ENCODE data around the gene CMSS1. TPM values are rescaled to one million over a fixed set of nuclear protein-coding genes. Genes with fewer than 3 reads are reported as not detected.
A peak's percentile ranks its signal among the peaks of the same experiment; 100 is the strongest.

Gene CMSS1
- total and polyA plus RNA-seq, 11 donors: 13.5 to 48.4 (median 34.8) TPM

- no peak overlapping the region for H3K4me3 ChIP-seq
- intact Hi-C loops (cut with DNase I): loop anchor here in 1 of 10 donors (5.0 kb wide), 1 partner anchor 87 kb away; no protein-coding TSS in a partner anchor
- H3K27me3 ChIP-seq: no peaks in the 10 kb centered on the region
- TF ChIP-seq CTCF (IDR thresholded peaks at IDR 0.05): no peak
- TF ChIP-seq POLR2A (IDR thresholded peaks at IDR 0.05): no peak
- ATAC-seq (no peak), DNase-seq (no peak)
- H3K9me3 ChIP-seq: no peaks in the 10 kb centered on the region
- H3K4me1 ChIP-seq: peaks cover 0 to 34% (median 11%) of the 10 kb centered on the region in 12 donors
- H3K36me3 ChIP-seq: no peaks in the 10 kb centered on the region
- 66 to 73% (median 69%) methylated on average over 2 of the region's 2 CpGs for WGBS, 4 donors
- H3K27ac ChIP-seq: no peak overlapping the region
Observed at GRCh38 chr3:100029689-100030088, 212.0 kb downstream of the CMSS1 start.

DNA sequence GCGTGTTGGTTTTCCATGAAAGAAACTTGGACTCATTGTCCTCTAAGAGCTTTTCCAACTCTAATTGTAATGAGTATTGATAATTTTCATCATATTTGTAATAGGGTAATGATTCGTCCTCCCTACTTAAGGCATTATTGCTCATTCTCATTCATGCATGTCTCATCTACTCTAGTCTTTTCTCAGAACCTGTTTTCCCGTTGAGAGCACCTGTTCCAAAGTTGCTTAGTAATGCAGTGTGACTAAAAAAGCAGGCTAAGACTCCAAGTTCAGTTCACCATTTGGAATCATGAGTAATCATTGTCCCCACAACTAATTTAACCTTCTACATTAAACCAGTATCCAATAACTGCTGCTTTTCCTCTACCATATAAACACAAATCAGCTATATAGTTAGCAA, 212.7 kb downstream of the CMSS1 start:
- Histone ChIP-seq H3K9me3 (no peaks in the 10 kb centered on the region), H3K4me1 (peaks cover 0 to 28% (median 10%) of the 10 kb centered on the region in 12 donors), H3K27me3 (no peaks in the 10 kb centered on the region), H3K27ac (no peak overlapping the region), H3K36me3 (no peaks in the 10 kb centered on the region), H3K4me3 (no peak overlapping the region)
- no peak for ATAC-seq
- no peak for TF ChIP-seq POLR2A (IDR thresholded peaks at IDR 0.05)
- no peak for TF ChIP-seq CTCF (IDR thresholded peaks at IDR 0.05)
- 88 to 94% (median 91%) methylated on average over 3 of the region's 3 CpGs for WGBS, 4 donors
- no peak for DNase-seq
- intact Hi-C loops (cut with DNase I): loop anchor here in 1 of 10 donors (5.0 kb wide), 1 partner anchor 88 kb away; no protein-coding TSS in a partner anchor

- H3K27me3 ChIP-seq: no peaks in the 10 kb centered on the region
- no peak overlapping the region for H3K4me3 ChIP-seq
- no peak for DNase-seq
- no peak for TF ChIP-seq CTCF (IDR thresholded peaks at IDR 0.05)
- TF ChIP-seq POLR2A (IDR thresholded peaks at IDR 0.05): no peak
- no peaks in the 10 kb centered on the region for H3K36me3 ChIP-seq
- intact Hi-C loops (cut with DNase I): loop anchor here in 1 of 10 donors (5.0 kb wide), 1 partner anchor 89 kb away; no protein-coding TSS in a partner anchor
- H3K27ac ChIP-seq: no peak overlapping the region
- WGBS, 4 donors: 79 to 91% (median 89%) methylated on average over 1 of the region's 1 CpG
- no peak for ATAC-seq
- peaks cover 0 to 27% (median 10%) of the 10 kb centered on the region in 12 donors for H3K4me1 ChIP-seq
- no peaks in the 10 kb centered on the region for H3K9me3 ChIP-seq
Observed at GRCh38 chr3:100030914-100031425, 213.3 kb downstream of the CMSS1 start.

DNA sequence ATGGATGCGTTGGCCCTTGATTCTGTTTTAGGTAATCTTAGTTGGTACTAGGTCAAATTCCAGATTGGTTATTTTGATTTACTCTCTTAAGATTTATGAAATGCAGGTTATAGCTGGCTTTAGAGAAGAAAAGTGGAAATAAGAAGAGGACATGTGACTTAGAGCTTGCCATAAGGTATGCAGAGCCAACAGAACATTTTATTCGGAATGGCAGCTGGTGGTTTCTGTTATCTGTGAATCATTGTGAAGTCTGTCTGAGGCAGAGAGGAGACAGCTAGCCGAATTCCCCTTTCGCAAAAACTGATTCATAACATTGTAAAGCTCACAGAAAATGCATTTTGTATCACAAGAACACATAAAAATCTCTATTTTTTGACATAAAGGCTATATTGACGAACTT, 214.6 kb downstream of the CMSS1 start:
- ATAC-seq: peak in 3 of 4 donors; percentile 38 to 77 (median 54)
- Histone ChIP-seq H3K27ac (peak overlapping the region in 1 of 12 donors; percentile 47), H3K4me3 (no peak overlapping the region)

More for the DNA sequence above, 214.6 kb downstream of the CMSS1 start:
- DNase-seq: no peak
- WGBS, 4 donors: 56 to 90% (median 70%) methylated on average over 5 of the region's 5 CpGs
- H3K27me3 ChIP-seq: no peaks in the 10 kb centered on the region
- H3K9me3 ChIP-seq: no peaks in the 10 kb centered on the region
- intact Hi-C loops (cut with DNase I): loop anchor here in 1 of 10 donors (5.0 kb wide), 1 partner anchor 90 kb away; no protein-coding TSS in a partner anchor
- peaks cover 0 to 27% (median 10%) of the 10 kb centered on the region in 12 donors for H3K4me1 ChIP-seq
- no peaks in the 10 kb centered on the region for H3K36me3 ChIP-seq
- TF ChIP-seq POLR2A (IDR thresholded peaks at IDR 0.05): no peak
- TF ChIP-seq CTCF (IDR thresholded peaks at IDR 0.05): no peak

All from heart left ventricle (tissue), 16 donors.